Fibroblast of peridontal ligament (primary cell): ENCODE measurements around the gene ZPBP2.
"Not testable (repeated sequence)": the region's sequence is repeated elsewhere in the genome, so short reads cannot be mapped to it uniquely, and the experiment has no call there.

Source experiments
- DNase-seq: peaks from one replicate; pipeline ENCODE4 v3.0.0-alpha.2; 2010; ENCODE audit errors: extremely low read depth

Gene ZPBP2

GRCh38 chr17:39855911-39856649 lies 11.9 kb upstream of the ZPBP2 start:
- not testable (repeated sequence) for DNase-seq

GRCh38 chr17:39861235-39861634 lies 6.8 kb upstream of the ZPBP2 start:
- no peak for DNase-seq

GRCh38 chr17:39863244-39863917 lies 4.6 kb upstream of the ZPBP2 start:
- DNase-seq, result no peak

- no peak for DNase-seq
Observed at GRCh38 chr17:39863918-39864746, 3.9 kb upstream of the ZPBP2 start, which contains the start of gene IKZF3. TSS of gene IKZF3 (minus strand) at chr17:39864312. CDS start at chr17:39864126, 186 bp downstream.

GRCh38 chr17:39866013-39866730 lies 1.8 kb upstream of the ZPBP2 start:
- no peak for DNase-seq

- DNase-seq, result no peak
Observed at GRCh38 chr17:39867084-39867879, 720 bp upstream of the ZPBP2 start.

- no peak for DNase-seq
Observed at GRCh38 chr17:39868554-39868942, 546 bp downstream of the ZPBP2 start.

- DNase-seq, result no peak
Observed at GRCh38 chr17:39870776-39871175, 2.8 kb downstream of the ZPBP2 start.

GRCh38 chr17:39871801-39872200 lies 3.8 kb downstream of the ZPBP2 start:
- no peak for DNase-seq

- DNase-seq, result peak; percentile 33
Observed at GRCh38 chr17:39872751-39873150, 4.7 kb downstream of the ZPBP2 start.

GRCh38 chr17:39886102-39886501 lies 18.1 kb downstream of the ZPBP2 start:
- not testable (repeated sequence) for DNase-seq

GRCh38 chr17:39887078-39887477 lies 19.1 kb downstream of the ZPBP2 start:
- no peak for DNase-seq

GRCh38 chr17:39889200-39889599 lies 21.2 kb downstream of the ZPBP2 start:
- no peak for DNase-seq

GRCh38 chr17:39894681-39895376 lies 26.8 kb downstream of the ZPBP2 start:
- DNase-seq, result no peak

GRCh38 chr17:39898088-39898487 lies 30.1 kb downstream of the ZPBP2 start:
- DNase-seq, result no peak

- DNase-seq, result no peak
Observed at GRCh38 chr17:39899215-39899614, 31.2 kb downstream of the ZPBP2 start.

- not testable (repeated sequence) for DNase-seq
Observed at GRCh38 chr17:39902027-39902426, 34.0 kb downstream of the ZPBP2 start.

- peak; percentile 50 for DNase-seq
Observed at GRCh38 chr17:39903158-39903884, 35.3 kb downstream of the ZPBP2 start.

- no peak for DNase-seq
Observed at GRCh38 chr17:39904990-39905288, 36.9 kb downstream of the ZPBP2 start.
